K562 (cell line): ENCODE results near the gene SH3TC1. TPM values are rescaled to one million over a fixed set of nuclear protein-coding genes. Genes with fewer than 3 reads are reported as not detected.

Experiments used
- CBX5 ChIP-seq: IDR thresholded peaks from 2 replicates; pipeline ENCODE4 v1.6.1; 2014; ENCODE audit warnings: low read depth, borderline replicate concordance
- DPF2 ChIP-seq: fragments of 450-650 bp; IDR thresholded peaks from 2 replicates; pipeline ENCODE4 v1.6.1; 2016
- FOSL1 ChIP-seq: fragments of 200-800 bp; sonication (Bioruptor generic); conservative IDR thresholded peaks from 2 replicates; pipeline ENCODE4 v1.6.1; 2016; ENCODE audit warnings: missing genetic modification characterization, missing compliant biosample characterization
- GTF2F1 ChIP-seq: IDR thresholded peaks from 2 replicates; pipeline ENCODE4 v1.6.1; 2011; ENCODE audit warnings: low read depth, low read length, improper control_type of control experiment
- HMGN3 ChIP-seq: IDR thresholded peaks from 2 replicates; pipeline ENCODE4 v1.6.1; 2011; ENCODE audit warnings: borderline replicate concordance, low read depth, mild to moderate bottlenecking, mixed read lengths, low read length; ENCODE audit not compliant: insufficient read length; ENCODE audit errors: extremely low read depth
- IRF2 ChIP-seq: sonication (generic); formaldehyde crosslinking; IDR thresholded peaks from 2 replicates; pipeline ENCODE4 v1.8.1; 2022; ENCODE audit warnings: mild to moderate bottlenecking, missing genetic modification reagents
- MCM7 ChIP-seq, 2 experiments: fragments of 450-650 bp; IDR thresholded peaks; 2 replicates each; pipeline ENCODE4 v1.6.1; 2016 to 2018
- NR1H2 ChIP-seq: sonication (generic); formaldehyde crosslinking; IDR thresholded peaks from 2 replicates; pipeline ENCODE4 v1.4.0; 2020; ENCODE audit warnings: mild to moderate bottlenecking, missing genetic modification reagents
- SETDB1 ChIP-seq: IDR thresholded peaks from one replicate; pipeline ENCODE4 v1.6.1; 2012; ENCODE audit warnings: low read length, control low read depth, inconsistent platforms
- TCF7L2 ChIP-seq: fragments of 150-350 bp; IDR thresholded peaks from 2 replicates; pipeline ENCODE4 v1.6.1; 2016; ENCODE audit warnings: low read depth, mild to moderate bottlenecking, low read length, moderate library complexity
- TCFL5 ChIP-seq: fragments of 250-450 bp; sonication (Bioruptor Pico); conservative IDR thresholded peaks from 2 replicates; pipeline ENCODE4 v1.6.1; 2021; ENCODE audit warnings: mild to moderate bottlenecking, moderate library complexity, matching md5 sums
- ZNF431 ChIP-seq: sonication (generic); formaldehyde crosslinking; IDR thresholded peaks from 2 replicates; pipeline ENCODE4 v1.8.0; 2022; ENCODE audit warnings: mild to moderate bottlenecking, missing genetic modification reagents
- ZNF644 ChIP-seq: fragments of 200-800 bp; sonication (Bioruptor generic); IDR thresholded peaks from 2 replicates; pipeline ENCODE4 v1.6.1; 2016; ENCODE audit warnings: low read depth, missing genetic modification characterization, missing compliant biosample characterization
- polyA plus RNA-seq, 8 experiments: library from polyadenylated mRNA; depleted of rRNA in 4 of 8; stranded (reverse) in 5 of 8; unstranded in 3 of 8; fragments of >200 nt; fragmentation: Nextera tagmentation in 2 of 8; fragmentation: Illumina TruSeq in 1 of 8; extraction: Ambion mirVana in 2 of 8; extraction: Trizol in 1 of 8; gene quantifications; 2 replicates each; pipeline versions ENCODE4 v1.2.1 to v1.2.3, GENCODE V29; 2011 to 2014; ENCODE audit warnings: inconsistent platforms in 1 of 8, missing spikeins in 1 of 8
- total RNA-seq, 7 experiments: library from RNA; depleted of rRNA in 6 of 7; stranded (reverse); fragments of >200 nt in 6 of 7; fragmentation: Illumina TruSeq in 2 of 7; extraction: Trizol in 2 of 7; gene quantifications; 2 replicates each; pipeline versions ENCODE4 v1.2.1 to v1.2.3, GENCODE V29; 2011 to 2021; ENCODE audit warnings: low replicate concordance in 1 of 7
- TF ChIP-seq, protein P1 (sequence below): fragments of 450-650 bp; IDR thresholded peaks from 2 replicates; pipeline ENCODE4 v1.6.1; 2018; ENCODE audit not compliant: partially characterized antibody
- TF ChIP-seq, protein P2 (sequence below), 2 experiments: fragments of 450-650 bp in 1 of 2; sonication (generic) in 1 of 2; formaldehyde crosslinking in 1 of 2; IDR thresholded peaks in 1 of 2; conservative IDR thresholded peaks in 1 of 2; 2 replicates each; pipeline versions ENCODE4 v1.6.1 to v1.8.1; 2016 to 2023; ENCODE audit warnings: mild to moderate bottlenecking in 2 of 2, moderate library complexity in 2 of 2, inconsistent platforms in 1 of 2, missing genetic modification reagents in 1 of 2
- TF ChIP-seq, protein P3 (sequence below): sonication (generic); formaldehyde crosslinking; IDR thresholded peaks from 2 replicates; pipeline ENCODE4 v1.5.0; 2020; ENCODE audit warnings: missing genetic modification reagents
- TF ChIP-seq, protein P4 (sequence below): fragments of 200-400 bp; formaldehyde crosslinking; IDR thresholded peaks from 2 replicates; pipeline ENCODE4 v1.6.1; 2017; ENCODE audit warnings: mild to moderate bottlenecking, low read depth, low read length, moderate library complexity
- TF ChIP-seq, protein P5 (sequence below): IDR thresholded peaks from 2 replicates; pipeline ENCODE4 v1.6.1; 2011; ENCODE audit warnings: borderline replicate concordance, low read depth, mild to moderate bottlenecking, moderate library complexity, low read length; ENCODE audit not compliant: insufficient read depth, poor library complexity, severe bottlenecking

Gene SH3TC1
- total and polyA plus RNA-seq, 9 of the 15 experiments (the other 6 are each of a cell fraction or from before 2014, with no cell fraction given) = 0.04 to 2.1 (median 0.48) TPM; not detected in 1

DNA sequence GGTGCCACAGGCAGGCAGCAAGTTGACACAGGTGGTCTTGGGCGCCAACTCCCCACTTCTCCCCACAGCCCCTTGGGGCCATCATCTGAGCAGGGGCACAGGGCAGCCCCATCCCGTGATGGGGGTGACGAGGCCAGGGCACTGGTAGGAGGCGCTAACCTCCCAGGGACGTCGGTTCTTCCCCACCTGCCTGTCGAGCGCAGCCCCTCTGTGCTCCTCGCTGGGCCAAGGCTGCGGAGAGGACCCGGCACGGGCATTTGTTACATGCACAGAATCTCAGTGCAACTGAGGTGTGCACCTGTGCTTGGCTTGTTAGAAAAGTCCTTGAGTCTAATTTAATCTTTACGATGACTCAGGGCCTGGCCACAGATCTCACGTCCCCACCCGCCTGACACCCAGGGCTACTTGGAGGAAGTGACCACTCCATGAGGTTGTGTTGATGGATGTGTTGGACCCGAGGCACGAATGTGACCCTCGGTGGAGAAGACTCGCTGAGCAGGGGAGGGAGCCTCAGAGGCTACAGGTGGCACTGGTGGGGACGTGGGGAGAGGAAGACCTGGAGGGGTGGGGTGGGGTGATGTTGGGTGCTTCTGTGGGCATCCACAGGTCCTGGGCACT is 3.1 kb upstream of the SH3TC1 start (continued):
- TF ChIP-seq, protein P1, sequence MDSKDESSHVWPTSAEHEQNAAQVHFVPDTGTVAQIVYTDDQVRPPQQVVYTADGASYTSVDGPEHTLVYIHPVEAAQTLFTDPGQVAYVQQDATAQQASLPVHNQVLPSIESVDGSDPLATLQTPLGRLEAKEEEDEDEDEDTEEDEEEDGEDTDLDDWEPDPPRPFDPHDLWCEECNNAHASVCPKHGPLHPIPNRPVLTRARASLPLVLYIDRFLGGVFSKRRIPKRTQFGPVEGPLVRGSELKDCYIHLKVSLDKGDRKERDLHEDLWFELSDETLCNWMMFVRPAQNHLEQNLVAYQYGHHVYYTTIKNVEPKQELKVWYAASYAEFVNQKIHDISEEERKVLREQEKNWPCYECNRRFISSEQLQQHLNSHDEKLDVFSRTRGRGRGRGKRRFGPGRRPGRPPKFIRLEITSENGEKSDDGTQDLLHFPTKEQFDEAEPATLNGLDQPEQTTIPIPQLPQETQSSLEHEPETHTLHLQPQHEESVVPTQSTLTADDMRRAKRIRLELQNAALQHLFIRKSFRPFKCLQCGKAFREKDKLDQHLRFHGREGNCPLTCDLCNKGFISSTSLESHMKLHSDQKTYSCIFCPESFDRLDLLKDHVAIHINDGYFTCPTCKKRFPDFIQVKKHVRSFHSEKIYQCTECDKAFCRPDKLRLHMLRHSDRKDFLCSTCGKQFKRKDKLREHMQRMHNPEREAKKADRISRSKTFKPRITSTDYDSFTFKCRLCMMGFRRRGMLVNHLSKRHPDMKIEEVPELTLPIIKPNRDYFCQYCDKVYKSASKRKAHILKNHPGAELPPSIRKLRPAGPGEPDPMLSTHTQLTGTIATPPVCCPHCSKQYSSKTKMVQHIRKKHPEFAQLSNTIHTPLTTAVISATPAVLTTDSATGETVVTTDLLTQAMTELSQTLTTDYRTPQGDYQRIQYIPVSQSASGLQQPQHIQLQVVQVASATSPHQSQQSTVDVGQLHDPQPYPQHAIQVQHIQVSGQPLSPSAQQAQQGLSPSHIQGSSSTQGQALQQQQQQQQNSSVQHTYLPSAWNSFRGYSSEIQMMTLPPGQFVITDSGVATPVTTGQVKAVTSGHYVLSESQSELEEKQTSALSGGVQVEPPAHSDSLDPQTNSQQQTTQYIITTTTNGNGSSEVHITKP = peak; percentile 40
- TF ChIP-seq TCF7L2 (no peak), NR1H2 (CRISPR knock-in tag) (no peak), DPF2 (no peak), ZNF431 (CRISPR knock-in tag) (no peak), TCFL5 (CRISPR knock-in tag) (no peak), IRF2 (CRISPR knock-in tag) (no peak), SETDB1 (no peak), GTF2F1 (no peak), CBX5 (no peak), HMGN3 (no peak), MCM7 (IDR thresholded peaks at IDR 0.05) (no peak), ZNF644 (tag) (no peak), FOSL1 (tag) (peak; percentile 42; the same call in 1 of the 2 replicates)
- TF ChIP-seq, protein P2, sequence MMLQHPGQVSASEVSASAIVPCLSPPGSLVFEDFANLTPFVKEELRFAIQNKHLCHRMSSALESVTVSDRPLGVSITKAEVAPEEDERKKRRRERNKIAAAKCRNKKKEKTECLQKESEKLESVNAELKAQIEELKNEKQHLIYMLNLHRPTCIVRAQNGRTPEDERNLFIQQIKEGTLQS (IDR thresholded peaks at IDR 0.05) = no peak
- TF ChIP-seq, protein P2 (CRISPR knock-in tag; conservative IDR thresholded peaks at IDR 0.05) = no peak
- TF ChIP-seq, protein P3, sequence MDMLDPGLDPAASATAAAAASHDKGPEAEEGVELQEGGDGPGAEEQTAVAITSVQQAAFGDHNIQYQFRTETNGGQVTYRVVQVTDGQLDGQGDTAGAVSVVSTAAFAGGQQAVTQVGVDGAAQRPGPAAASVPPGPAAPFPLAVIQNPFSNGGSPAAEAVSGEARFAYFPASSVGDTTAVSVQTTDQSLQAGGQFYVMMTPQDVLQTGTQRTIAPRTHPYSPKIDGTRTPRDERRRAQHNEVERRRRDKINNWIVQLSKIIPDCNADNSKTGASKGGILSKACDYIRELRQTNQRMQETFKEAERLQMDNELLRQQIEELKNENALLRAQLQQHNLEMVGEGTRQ (CRISPR knock-in tag) = no peak
- TF ChIP-seq, protein P4, sequence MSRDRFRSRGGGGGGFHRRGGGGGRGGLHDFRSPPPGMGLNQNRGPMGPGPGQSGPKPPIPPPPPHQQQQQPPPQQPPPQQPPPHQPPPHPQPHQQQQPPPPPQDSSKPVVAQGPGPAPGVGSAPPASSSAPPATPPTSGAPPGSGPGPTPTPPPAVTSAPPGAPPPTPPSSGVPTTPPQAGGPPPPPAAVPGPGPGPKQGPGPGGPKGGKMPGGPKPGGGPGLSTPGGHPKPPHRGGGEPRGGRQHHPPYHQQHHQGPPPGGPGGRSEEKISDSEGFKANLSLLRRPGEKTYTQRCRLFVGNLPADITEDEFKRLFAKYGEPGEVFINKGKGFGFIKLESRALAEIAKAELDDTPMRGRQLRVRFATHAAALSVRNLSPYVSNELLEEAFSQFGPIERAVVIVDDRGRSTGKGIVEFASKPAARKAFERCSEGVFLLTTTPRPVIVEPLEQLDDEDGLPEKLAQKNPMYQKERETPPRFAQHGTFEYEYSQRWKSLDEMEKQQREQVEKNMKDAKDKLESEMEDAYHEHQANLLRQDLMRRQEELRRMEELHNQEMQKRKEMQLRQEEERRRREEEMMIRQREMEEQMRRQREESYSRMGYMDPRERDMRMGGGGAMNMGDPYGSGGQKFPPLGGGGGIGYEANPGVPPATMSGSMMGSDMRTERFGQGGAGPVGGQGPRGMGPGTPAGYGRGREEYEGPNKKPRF = no peak
- TF ChIP-seq, protein P5, sequence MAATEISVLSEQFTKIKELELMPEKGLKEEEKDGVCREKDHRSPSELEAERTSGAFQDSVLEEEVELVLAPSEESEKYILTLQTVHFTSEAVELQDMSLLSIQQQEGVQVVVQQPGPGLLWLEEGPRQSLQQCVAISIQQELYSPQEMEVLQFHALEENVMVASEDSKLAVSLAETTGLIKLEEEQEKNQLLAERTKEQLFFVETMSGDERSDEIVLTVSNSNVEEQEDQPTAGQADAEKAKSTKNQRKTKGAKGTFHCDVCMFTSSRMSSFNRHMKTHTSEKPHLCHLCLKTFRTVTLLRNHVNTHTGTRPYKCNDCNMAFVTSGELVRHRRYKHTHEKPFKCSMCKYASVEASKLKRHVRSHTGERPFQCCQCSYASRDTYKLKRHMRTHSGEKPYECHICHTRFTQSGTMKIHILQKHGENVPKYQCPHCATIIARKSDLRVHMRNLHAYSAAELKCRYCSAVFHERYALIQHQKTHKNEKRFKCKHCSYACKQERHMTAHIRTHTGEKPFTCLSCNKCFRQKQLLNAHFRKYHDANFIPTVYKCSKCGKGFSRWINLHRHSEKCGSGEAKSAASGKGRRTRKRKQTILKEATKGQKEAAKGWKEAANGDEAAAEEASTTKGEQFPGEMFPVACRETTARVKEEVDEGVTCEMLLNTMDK = no peak
